HG03558 (cell line): ENCODE data around the gene LAMA5.

Experiments used
- ATAC-seq: cut with Tn5 transposase; IDR thresholded peaks from one replicate; pipeline ENCODE4 v1.9.1; 2021; ENCODE audit warnings: moderate number of reproducible peaks; ENCODE audit not compliant: unreplicated experiment; ENCODE audit errors: extremely low read depth

The LAMA5 gene

GRCh38 chr20:62282103-62282502 lies 85.0 kb downstream of the LAMA5 start:
- ATAC-seq = no peak

- no peak for ATAC-seq
Observed at GRCh38 chr20:62281161-62281933, 85.8 kb downstream of the LAMA5 start.

DNA sequence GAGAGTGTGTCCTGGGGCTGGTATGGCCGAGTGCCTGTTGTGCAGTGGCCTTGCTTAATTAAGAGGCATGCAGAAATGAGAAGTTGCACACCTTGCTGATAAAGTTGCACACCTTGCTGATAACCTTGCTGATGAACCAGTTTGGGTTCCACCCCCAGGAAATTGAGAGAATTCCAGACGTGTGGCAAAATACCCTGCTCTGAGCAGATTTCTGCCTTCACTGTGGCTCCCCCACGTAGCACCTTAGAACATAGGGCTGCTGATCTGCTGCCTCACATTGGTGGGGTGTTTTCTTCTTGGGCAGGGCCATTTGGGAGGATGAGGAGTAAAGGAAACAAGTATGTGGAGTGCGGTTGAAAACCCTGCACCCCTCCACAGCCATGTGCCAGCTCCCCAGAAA lies 86.8 kb downstream of the LAMA5 start:
- no peak for ATAC-seq

GRCh38 chr20:62277253-62277652 lies 89.9 kb downstream of the LAMA5 start:
- ATAC-seq = no peak

GRCh38 chr20:62276439-62276838 lies 90.7 kb downstream of the LAMA5 start:
- no peak for ATAC-seq

- ATAC-seq = no peak
Observed at GRCh38 chr20:62275219-62275618, 91.9 kb downstream of the LAMA5 start.

DNA sequence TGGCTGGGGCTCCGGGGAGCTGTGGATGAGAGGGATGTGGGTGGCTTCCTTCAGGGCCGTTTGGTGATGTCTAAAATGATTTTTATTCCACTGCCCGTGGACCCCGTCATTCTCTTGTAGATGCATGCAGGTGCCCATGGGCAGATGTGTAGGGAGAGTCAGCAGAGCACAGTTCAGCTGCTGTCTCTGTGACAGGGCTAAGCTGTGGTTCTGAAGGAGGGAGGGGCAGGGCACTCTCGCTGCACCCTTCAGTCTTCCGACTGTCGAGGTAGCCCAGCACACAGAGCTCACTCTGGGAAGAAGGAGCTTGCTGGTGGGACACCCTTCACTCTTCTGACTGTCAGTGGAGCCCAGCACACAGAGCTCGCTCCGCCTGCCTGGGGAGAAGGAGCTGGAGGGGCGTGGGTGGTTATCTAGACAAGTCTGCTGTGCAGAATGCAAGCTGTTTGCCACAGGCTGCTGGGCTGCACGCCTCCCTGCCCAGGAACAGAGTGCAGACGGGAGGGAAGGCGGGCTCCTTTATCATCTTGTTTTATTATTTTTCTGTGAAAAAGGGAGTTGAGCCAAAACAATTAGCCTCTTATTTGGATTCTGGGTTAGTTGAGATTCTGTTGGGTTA lies 92.7 kb downstream of the LAMA5 start:
- no peak for ATAC-seq

GRCh38 chr20:62273416-62273815 lies 93.7 kb downstream of the LAMA5 start:
- ATAC-seq = no peak

DNA sequence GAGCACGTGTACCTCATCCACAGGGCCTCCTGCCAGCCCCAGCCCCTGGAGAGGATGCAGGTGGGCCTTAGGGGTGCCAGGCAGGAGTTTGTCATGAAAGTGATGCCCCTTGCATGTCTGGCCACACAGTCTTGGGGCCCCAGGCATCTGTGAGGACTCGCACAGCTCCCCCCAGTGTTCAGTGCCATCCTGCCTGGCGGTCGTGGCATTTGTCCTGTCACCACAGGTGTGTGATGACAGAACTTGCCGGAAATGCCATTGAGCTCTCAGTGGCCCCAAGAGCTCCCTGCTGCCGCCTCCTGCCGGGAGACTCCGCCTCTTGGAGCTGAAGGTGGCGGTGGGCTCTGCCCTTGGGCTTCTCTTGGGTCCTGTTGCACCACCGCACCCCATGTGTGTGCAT lies 94.9 kb downstream of the LAMA5 start:
- no peak for ATAC-seq

DNA sequence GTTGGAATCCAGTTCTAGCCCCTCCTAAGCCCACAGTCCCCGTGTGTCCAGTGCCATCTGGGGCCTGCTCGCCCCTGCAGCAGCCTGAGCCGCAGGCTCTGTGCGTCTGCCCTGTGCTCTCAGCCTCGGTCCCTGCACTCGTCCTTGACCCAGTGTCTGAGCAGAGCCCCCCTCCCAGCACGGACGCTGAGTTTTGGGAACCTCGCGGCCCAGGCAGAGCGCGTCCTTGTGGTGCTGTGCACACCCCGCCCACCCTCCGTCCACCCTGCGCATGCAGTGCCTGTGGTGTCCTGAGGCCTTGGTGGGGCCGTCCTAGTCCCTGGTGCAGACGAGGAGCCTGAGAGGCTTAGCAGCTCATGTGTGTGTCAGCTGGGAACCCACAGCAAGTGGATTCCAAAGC lies 97.2 kb downstream of the LAMA5 start:
- no peak for ATAC-seq

DNA sequence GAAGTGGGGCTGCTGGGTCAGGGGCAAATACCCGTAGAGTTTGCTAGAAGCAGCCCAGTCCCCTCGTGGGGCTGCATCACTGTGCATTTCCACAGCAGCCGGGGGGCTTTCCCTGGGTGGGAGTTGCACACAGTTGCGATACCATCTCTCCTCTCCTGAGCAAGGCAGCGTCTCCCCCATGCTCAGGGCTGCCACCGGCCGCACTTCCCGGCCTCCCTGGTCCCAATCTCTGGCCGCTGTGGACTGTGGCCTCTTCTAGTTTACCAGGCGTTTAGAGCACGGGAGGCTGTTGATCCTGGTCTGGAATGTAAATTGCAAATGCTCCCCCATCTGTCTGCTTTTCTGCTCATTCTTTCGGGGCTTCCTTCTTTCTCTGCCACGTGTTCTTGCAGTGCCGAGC lies 97.7 kb downstream of the LAMA5 start:
- ATAC-seq = no peak

DNA sequence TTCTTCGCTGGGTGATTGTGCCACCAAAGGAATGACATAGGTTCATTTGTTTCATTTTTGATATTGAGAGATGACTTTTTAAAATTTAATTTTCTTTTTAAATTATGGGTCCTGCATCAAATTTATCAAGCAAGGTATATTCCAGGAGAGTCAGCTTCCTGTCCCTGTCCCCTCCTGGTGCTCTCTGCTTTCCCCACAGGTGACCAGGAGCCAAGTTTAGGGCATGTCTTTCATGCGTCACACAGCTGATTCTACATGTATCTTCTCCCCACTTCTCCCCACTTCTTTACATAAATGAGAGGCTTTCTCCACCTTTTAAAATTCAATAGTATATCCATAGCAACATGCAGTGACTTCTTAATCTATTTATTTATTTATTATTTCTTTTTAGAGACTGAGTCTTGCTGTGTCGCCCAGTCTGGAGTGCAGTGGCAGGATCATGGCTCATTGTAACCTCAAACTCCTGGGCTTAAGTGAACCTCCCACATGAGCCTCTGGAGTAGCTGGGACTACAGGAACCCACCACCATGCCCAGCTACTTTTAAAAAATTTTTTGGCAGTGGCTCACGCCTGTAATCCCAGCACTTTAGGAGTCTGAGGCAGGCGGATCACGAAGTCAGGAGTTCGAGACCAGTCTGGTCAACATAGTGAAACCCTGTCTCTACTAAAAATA lies 98.7 kb downstream of the LAMA5 start:
- no peak for ATAC-seq

- ATAC-seq = no peak
Observed at GRCh38 chr20:62267543-62267942, 99.6 kb downstream of the LAMA5 start.

GRCh38 chr20:62266851-62267250 lies 100.3 kb downstream of the LAMA5 start:
- ATAC-seq = no peak

- no peak for ATAC-seq
Observed at GRCh38 chr20:62266340-62266739, 100.8 kb downstream of the LAMA5 start.

GRCh38 chr20:62265365-62265764 lies 101.7 kb downstream of the LAMA5 start:
- ATAC-seq = no peak

GRCh38 chr20:62263396-62263795 lies 103.7 kb downstream of the LAMA5 start:
- ATAC-seq = no peak

GRCh38 chr20:62262064-62262463 lies 105.0 kb downstream of the LAMA5 start:
- no peak for ATAC-seq

- ATAC-seq = no peak
Observed at GRCh38 chr20:62259294-62259565, 107.9 kb downstream of the LAMA5 start.
